Tibial artery (tissue), 4 donors: ENCODE results near the gene MSI2.
A peak's percentile ranks its signal among the peaks of the same experiment; 100 is the strongest.

Experiments
- DNase-seq, 2 donors: peaks; one replicate each; pipeline ENCODE4 v3.0.0-alpha.2; 2019
- H3K27ac ChIP-seq, 2 donors: fragments of 200-600 bp; sonication (generic) in 1 of 2; 1 replicate in 1 of 2; 2 replicates in 1 of 2; pipeline ENCODE4 v1.5.1; 2018 to 2019; ENCODE audit warnings: mild to moderate bottlenecking in 1 of 2
- H3K27me3 ChIP-seq, 2 donors: fragments of 200-600 bp; sonication (generic) in 1 of 2; one replicate each; pipeline versions ENCODE4 v1.5.1 to v1.6.0; 2016 to 2019
- H3K36me3 ChIP-seq, 3 donors: fragments of 200-600 bp; sonication (generic) in 2 of 3; one replicate each; pipeline ENCODE4 v1.5.1; 2016 to 2019; ENCODE audit warnings: mild to moderate bottlenecking in 2 of 3
- H3K4me1 ChIP-seq, 4 donors: fragments of 200-600 bp; sonication (generic) in 2 of 4; 1 replicate in 3 of 4; 2 replicates in 1 of 4; pipeline ENCODE4 v1.5.1; 2016 to 2019
- H3K4me3 ChIP-seq, 2 donors: fragments of 200-600 bp; sonication (generic) in 1 of 2; 1 replicate in 1 of 2; 2 replicates in 1 of 2; pipeline ENCODE4 v1.5.1; 2018 to 2019; ENCODE audit warnings: mild to moderate bottlenecking in 2 of 2
- H3K9me3 ChIP-seq, 3 donors: fragments of 200-600 bp; sonication (generic) in 1 of 3; one replicate each; pipeline ENCODE4 v1.5.1; 2016 to 2019
- CTCF ChIP-seq, 2 experiments: fragments of 200-600 bp in 1 of 2; fragments of 450-650 bp in 1 of 2; IDR thresholded peaks; one replicate each; pipeline ENCODE4 v1.5.1; 2017 to 2019; ENCODE audit warnings: antibody characterized with exemption in 2 of 2, mild to moderate bottlenecking in 1 of 2, moderate library complexity in 1 of 2
- intact Hi-C: fragments of 100-400 bp; cut with DNase I; formaldehyde crosslinking; loops from one replicate; pipeline ENCODE4 v1.15.0; 2023; ENCODE audit warnings: low total_unique reads

Gene MSI2

GRCh38 chr17:57609125-57609877 is 353.0 kb downstream of the MSI2 start:
- Histone ChIP-seq H3K27me3 (no peaks in the 10 kb centered on the region), H3K36me3 (no peaks in the 10 kb centered on the region), H3K4me3 (no peak overlapping the region), H3K9me3 (no peaks in the 10 kb centered on the region), H3K27ac (no peak overlapping the region), H3K4me1 (peaks cover 0 to 22% (median 13%) of the 10 kb centered on the region in 4 donors)
- intact Hi-C loops: no loop called here
- no peak for TF ChIP-seq CTCF (IDR thresholded peaks at IDR 0.05)
- DNase-seq: peak in 1 of 2 donors; percentile 31

GRCh38 chr17:57609878-57610270 is 353.6 kb downstream of the MSI2 start:
- no peak overlapping the region for H3K27ac ChIP-seq
- H3K4me3 ChIP-seq: no peak overlapping the region
- H3K4me1 ChIP-seq: peaks cover 0 to 17% (median 8%) of the 10 kb centered on the region in 4 donors
- intact Hi-C loops: no loop called here
- H3K27me3 ChIP-seq: no peaks in the 10 kb centered on the region
- no peak for DNase-seq
- H3K36me3 ChIP-seq: no peaks in the 10 kb centered on the region
- H3K9me3 ChIP-seq: no peaks in the 10 kb centered on the region
- no peak for TF ChIP-seq CTCF (IDR thresholded peaks at IDR 0.05)

- DNase-seq: no peak
- Histone ChIP-seq H3K4me3 (no peak overlapping the region), H3K4me1 (peaks cover 0 to 5% (median 0%) of the 10 kb centered on the region in 4 donors)
These were observed 356.1 kb downstream of the MSI2 start for GRCh38 chr17:57612202-57613071.

GRCh38 chr17:57614742-57615141 is 358.4 kb downstream of the MSI2 start:
- intact Hi-C loops: no loop called here
- Histone ChIP-seq H3K27ac (no peak overlapping the region), H3K36me3 (no peaks in the 10 kb centered on the region)

More at GRCh38 chr17:57612202-57613071, 356.1 kb downstream of the MSI2 start:
- H3K9me3 ChIP-seq: no peaks in the 10 kb centered on the region
- H3K27me3 ChIP-seq: no peaks in the 10 kb centered on the region
- no peak for TF ChIP-seq CTCF (IDR thresholded peaks at IDR 0.05)
- intact Hi-C loops: no loop called here
- H3K27ac ChIP-seq: no peak overlapping the region
- H3K36me3 ChIP-seq: no peaks in the 10 kb centered on the region

More at GRCh38 chr17:57614742-57615141, 358.4 kb downstream of the MSI2 start:
- no peaks in the 10 kb centered on the region for H3K4me1 ChIP-seq
- no peak for TF ChIP-seq CTCF (IDR thresholded peaks at IDR 0.05)
- no peak for DNase-seq
- H3K27me3 ChIP-seq: no peaks in the 10 kb centered on the region
- no peaks in the 10 kb centered on the region for H3K9me3 ChIP-seq
- H3K4me3 ChIP-seq: no peak overlapping the region
